ENCODE data around the gene TWF2.
A peak's percentile ranks its signal among the peaks of the same experiment; 100 is the strongest.

The TWF2 gene

DNA sequence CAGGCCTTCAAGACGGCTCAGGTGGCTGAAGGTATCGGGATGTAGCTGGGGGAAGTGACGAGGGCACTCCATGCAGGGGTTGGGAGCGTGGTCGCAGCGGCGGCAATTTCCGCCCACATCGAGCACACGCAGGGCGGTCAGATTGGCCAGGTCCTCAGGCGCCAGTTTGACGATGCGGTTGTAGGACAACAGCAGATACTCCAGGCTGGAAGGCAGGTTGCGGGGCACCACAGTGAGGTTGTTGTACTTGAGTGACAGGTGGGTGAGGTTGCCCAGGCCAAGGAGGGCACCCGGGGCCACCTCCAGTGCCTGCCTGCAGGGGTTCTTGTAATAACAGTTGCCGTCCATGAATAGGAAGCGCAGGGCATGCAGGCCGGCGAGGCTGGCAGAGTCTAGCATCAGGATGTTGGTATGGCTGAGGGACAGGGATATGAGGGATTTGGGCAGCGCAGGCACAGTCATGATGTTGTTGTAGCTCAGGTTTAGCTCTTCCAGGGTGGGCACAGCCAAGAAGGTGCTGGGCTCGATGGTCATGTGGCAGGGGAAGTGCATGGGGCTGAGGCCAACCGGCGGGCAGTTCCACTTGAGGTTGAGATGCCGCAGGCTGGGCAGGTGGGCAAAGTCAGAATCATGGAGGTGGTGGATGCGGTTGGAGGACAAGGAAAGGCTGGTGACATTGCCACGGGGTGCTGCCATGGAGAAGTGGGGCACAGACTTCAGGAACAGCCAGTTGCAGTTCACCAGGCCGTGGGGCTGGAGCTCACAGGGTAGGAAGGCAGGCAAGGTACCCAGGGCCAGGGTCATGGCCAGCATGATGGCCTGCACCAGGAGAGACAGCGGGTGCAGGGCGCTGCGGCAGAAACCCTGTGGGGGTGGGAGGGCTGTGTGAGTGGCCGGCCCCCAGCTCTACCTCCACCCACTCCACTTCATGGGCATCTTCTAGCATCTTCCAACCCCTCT, 15.2 kb downstream of the TWF2 start:
- no peaks in the 10 kb centered on the region for H3K9me2 ChIP-seq (ENCODE audit: low read depth, low read length)
- no peak for TF ChIP-seq EZH2 (IDR thresholded peaks at IDR 0.05; ENCODE audit: borderline replicate concordance, low read length)
- no peak for TF ChIP-seq CTCF (IDR thresholded peaks at IDR 0.05; ENCODE audit: low read length)
- H3K9me3 ChIP-seq (ENCODE audit: low read length): no peaks in the 10 kb centered on the region
- no peak overlapping the region for H2AFZ ChIP-seq (ENCODE audit: low read length)
- no peaks in the 10 kb centered on the region for H4K20me1 ChIP-seq (ENCODE audit: insufficient read depth, low read length)
- H3K36me3 ChIP-seq (ENCODE audit: insufficient read depth, low read length): peaks cover 41% of the 10 kb centered on the region; the same call in 1 of the 2 replicates
- no peaks in the 10 kb centered on the region for H3F3A ChIP-seq (ENCODE audit: insufficient read depth, low read length)
- peaks cover 48% of the 10 kb centered on the region for H3K4me1 ChIP-seq (ENCODE audit: insufficient read depth, low read length, severe bottlenecking)
- H3K27me3 ChIP-seq (ENCODE audit: insufficient read depth, low read length): no peaks in the 10 kb centered on the region
- peak overlapping the region; percentile 68; the same call in 1 of the 2 replicates for H3K9ac ChIP-seq (ENCODE audit: low read length)
- H3K4me3 ChIP-seq (ENCODE audit: low read depth, low read length, poor library complexity, severe bottlenecking): peak overlapping the region; percentile 64
- H3K4me2 ChIP-seq (ENCODE audit: low read length): peak overlapping the region; percentile 71
- H3K79me2 ChIP-seq (ENCODE audit: insufficient read depth, low read length): peaks cover 6% of the 10 kb centered on the region; the same call in 1 of the 2 replicates
- H3K27ac ChIP-seq (ENCODE audit: low read depth, low read length, poor library complexity, severe bottlenecking): no peak overlapping the region

- Histone ChIP-seq H2AFZ (ENCODE audit: low read length) (no peak overlapping the region), H3K9ac (ENCODE audit: low read length) (no peak overlapping the region), H3K27ac (ENCODE audit: low read depth, low read length, poor library complexity, severe bottlenecking) (no peak overlapping the region), H3K79me2 (ENCODE audit: insufficient read depth, low read length) (peaks cover 6% of the 10 kb centered on the region; the same call in 1 of the 2 replicates), H3K4me3 (ENCODE audit: low read depth, low read length, poor library complexity, severe bottlenecking) (no peak overlapping the region), H3F3A (ENCODE audit: insufficient read depth, low read length) (no peaks in the 10 kb centered on the region), H3K9me2 (ENCODE audit: low read depth, low read length) (no peaks in the 10 kb centered on the region), H3K4me1 (ENCODE audit: insufficient read depth, low read length, severe bottlenecking) (peaks cover 50% of the 10 kb centered on the region), H4K20me1 (ENCODE audit: insufficient read depth, low read length) (no peaks in the 10 kb centered on the region), H3K27me3 (ENCODE audit: insufficient read depth, low read length) (no peaks in the 10 kb centered on the region), H3K36me3 (ENCODE audit: insufficient read depth, low read length) (peaks cover 39% of the 10 kb centered on the region; the same call in 1 of the 2 replicates), H3K9me3 (ENCODE audit: low read length) (no peaks in the 10 kb centered on the region), H3K4me2 (ENCODE audit: low read length) (no peak overlapping the region)
- no peak for TF ChIP-seq CTCF (IDR thresholded peaks at IDR 0.05; ENCODE audit: low read length)
- TF ChIP-seq EZH2 (IDR thresholded peaks at IDR 0.05; ENCODE audit: borderline replicate concordance, low read length): no peak
Observed at GRCh38 chr3:52222319-52223221, 16.4 kb downstream of the TWF2 start.

GRCh38 chr3:52221563-52222318, 17.2 kb downstream of the TWF2 start:
- Histone ChIP-seq H3K9me3 (ENCODE audit: low read length) (no peaks in the 10 kb centered on the region), H4K20me1 (ENCODE audit: insufficient read depth, low read length) (no peaks in the 10 kb centered on the region), H3K4me2 (ENCODE audit: low read length) (no peak overlapping the region), H3F3A (ENCODE audit: insufficient read depth, low read length) (no peaks in the 10 kb centered on the region), H3K9ac (ENCODE audit: low read length) (no peak overlapping the region), H3K36me3 (ENCODE audit: insufficient read depth, low read length) (peaks cover 39% of the 10 kb centered on the region; the same call in 1 of the 2 replicates), H3K79me2 (ENCODE audit: insufficient read depth, low read length) (peaks cover 6% of the 10 kb centered on the region; the same call in 1 of the 2 replicates), H3K4me3 (ENCODE audit: low read depth, low read length, poor library complexity, severe bottlenecking) (no peak overlapping the region), H3K9me2 (ENCODE audit: low read depth, low read length) (no peaks in the 10 kb centered on the region), H2AFZ (ENCODE audit: low read length) (no peak overlapping the region), H3K4me1 (ENCODE audit: insufficient read depth, low read length, severe bottlenecking) (peaks cover 56% of the 10 kb centered on the region), H3K27me3 (ENCODE audit: insufficient read depth, low read length) (no peaks in the 10 kb centered on the region), H3K27ac (ENCODE audit: low read depth, low read length, poor library complexity, severe bottlenecking) (no peak overlapping the region)
- TF ChIP-seq CTCF (IDR thresholded peaks at IDR 0.05; ENCODE audit: low read length) (no peak), EZH2 (IDR thresholded peaks at IDR 0.05; ENCODE audit: borderline replicate concordance, low read length) (no peak)

Data from OCI-LY1 (cell line).